Measurements from ENCODE around the gene ZNF71.

Gene ZNF71

DNA sequence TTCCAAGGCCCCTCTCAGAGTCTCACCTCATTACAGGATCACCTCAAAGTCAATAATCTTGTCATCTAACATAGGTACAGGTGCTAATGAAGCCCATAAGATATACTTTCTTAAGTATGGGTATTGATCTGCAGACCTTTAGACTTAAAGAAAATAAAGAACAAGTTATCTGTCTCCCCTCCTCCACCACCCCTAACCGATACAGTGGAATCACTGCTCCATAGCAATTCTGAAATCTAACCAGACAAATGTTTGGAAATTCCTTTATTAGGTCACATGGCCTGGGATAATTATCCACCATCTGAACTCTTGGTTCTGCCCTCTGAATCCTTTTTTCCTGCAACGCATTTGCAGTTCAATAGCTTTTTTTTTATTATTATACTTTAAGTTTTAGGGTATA lies 32.3 kb upstream of the ZNF71 start:
- H3K4me1 ChIP-seq (ENCODE audit: low read length), result no peaks in the 10 kb centered on the region

DNA sequence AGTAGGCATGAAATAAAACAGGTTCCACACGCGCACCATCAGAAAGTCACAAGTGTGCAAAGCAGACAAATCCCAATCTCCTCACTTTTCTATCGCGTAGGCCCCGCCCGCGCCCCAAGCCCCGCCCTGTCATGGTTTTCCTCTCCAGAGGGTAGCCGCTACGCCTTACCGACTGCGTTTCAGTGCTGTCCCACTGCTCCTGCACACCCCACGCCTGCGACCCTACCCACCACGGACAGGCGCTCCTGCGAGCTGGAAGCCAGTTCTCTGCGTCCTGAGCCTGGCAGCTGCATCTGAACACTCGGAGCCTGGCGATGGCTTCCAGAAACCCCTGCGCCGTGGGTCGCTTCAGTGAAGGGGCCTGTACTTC lies 28.2 kb upstream of the ZNF71 start:
- Histone ChIP-seq H3K4me2 (ENCODE audit: low read depth, low read length) (no peak overlapping the region; the same call in 1 of the 2 replicates), H3K27me3 (replicated peaks; ENCODE audit: insufficient read depth, low read length) (no peaks in the 10 kb centered on the region), H3K36me3 (replicated peaks; ENCODE audit: insufficient read depth, low read length) (no peaks in the 10 kb centered on the region), H3K4me1 (ENCODE audit: low read length) (no peaks in the 10 kb centered on the region), H3F3A (ENCODE audit: insufficient read depth, low read length) (no peaks in the 10 kb centered on the region), H3K9me2 (replicated peaks; ENCODE audit: insufficient read depth, low read length) (no peaks in the 10 kb centered on the region), H4K20me1 (ENCODE audit: insufficient read depth, low read length) (no peaks in the 10 kb centered on the region), H3K4me3 (ENCODE audit: low read length) (peak overlapping the region; percentile 52), H3K79me2 (ENCODE audit: low read length) (no peaks in the 10 kb centered on the region), H3K9ac (ENCODE audit: low read length) (no peak overlapping the region), H3K27ac (ENCODE audit: low read length) (no peak overlapping the region), H2AFZ (ENCODE audit: low read length) (peak overlapping the region; percentile 61; the same call in 1 of the 2 replicates), H3K9me3 (replicated peaks; ENCODE audit: insufficient read depth, low read length) (no peaks in the 10 kb centered on the region)
- no peak for DNase-seq
- TF ChIP-seq, protein P1, sequence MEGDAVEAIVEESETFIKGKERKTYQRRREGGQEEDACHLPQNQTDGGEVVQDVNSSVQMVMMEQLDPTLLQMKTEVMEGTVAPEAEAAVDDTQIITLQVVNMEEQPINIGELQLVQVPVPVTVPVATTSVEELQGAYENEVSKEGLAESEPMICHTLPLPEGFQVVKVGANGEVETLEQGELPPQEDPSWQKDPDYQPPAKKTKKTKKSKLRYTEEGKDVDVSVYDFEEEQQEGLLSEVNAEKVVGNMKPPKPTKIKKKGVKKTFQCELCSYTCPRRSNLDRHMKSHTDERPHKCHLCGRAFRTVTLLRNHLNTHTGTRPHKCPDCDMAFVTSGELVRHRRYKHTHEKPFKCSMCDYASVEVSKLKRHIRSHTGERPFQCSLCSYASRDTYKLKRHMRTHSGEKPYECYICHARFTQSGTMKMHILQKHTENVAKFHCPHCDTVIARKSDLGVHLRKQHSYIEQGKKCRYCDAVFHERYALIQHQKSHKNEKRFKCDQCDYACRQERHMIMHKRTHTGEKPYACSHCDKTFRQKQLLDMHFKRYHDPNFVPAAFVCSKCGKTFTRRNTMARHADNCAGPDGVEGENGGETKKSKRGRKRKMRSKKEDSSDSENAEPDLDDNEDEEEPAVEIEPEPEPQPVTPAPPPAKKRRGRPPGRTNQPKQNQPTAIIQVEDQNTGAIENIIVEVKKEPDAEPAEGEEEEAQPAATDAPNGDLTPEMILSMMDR (IDR thresholded peaks at IDR 0.05; ENCODE audit: low read length), result no peak
- no peak for TF ChIP-seq EZH2 (optimal IDR thresholded peaks at IDR 0.05; ENCODE audit: low read depth, low read length)
- no peak for TF ChIP-seq EZH2phosphoT487 (IDR thresholded peaks at IDR 0.05; ENCODE audit: low read length)

More for the DNA sequence above, 32.3 kb upstream of the ZNF71 start:
- no peak for DNase-seq
- H3K9ac ChIP-seq (ENCODE audit: low read length), result no peak overlapping the region
- H3K27ac ChIP-seq (ENCODE audit: low read length), result no peak overlapping the region
- H3K27me3 ChIP-seq (replicated peaks; ENCODE audit: insufficient read depth, low read length), result no peaks in the 10 kb centered on the region
- no peaks in the 10 kb centered on the region for H3K36me3 ChIP-seq (replicated peaks; ENCODE audit: insufficient read depth, low read length)
- H2AFZ ChIP-seq (ENCODE audit: low read length), result no peak overlapping the region
- no peaks in the 10 kb centered on the region for H3K9me2 ChIP-seq (replicated peaks; ENCODE audit: insufficient read depth, low read length)
- TF ChIP-seq EZH2 (optimal IDR thresholded peaks at IDR 0.05; ENCODE audit: low read depth, low read length), result no peak
- no peak for TF ChIP-seq EZH2phosphoT487 (IDR thresholded peaks at IDR 0.05; ENCODE audit: low read length)
- TF ChIP-seq, protein P1 (IDR thresholded peaks at IDR 0.05; ENCODE audit: low read length), result no peak
- no peak overlapping the region for H3K4me2 ChIP-seq (ENCODE audit: low read depth, low read length)
- no peaks in the 10 kb centered on the region for H4K20me1 ChIP-seq (ENCODE audit: insufficient read depth, low read length)
- H3K79me2 ChIP-seq (ENCODE audit: low read length), result no peaks in the 10 kb centered on the region
- H3K9me3 ChIP-seq (replicated peaks; ENCODE audit: insufficient read depth, low read length), result no peaks in the 10 kb centered on the region
- no peaks in the 10 kb centered on the region for H3F3A ChIP-seq (ENCODE audit: insufficient read depth, low read length)
- no peak overlapping the region for H3K4me3 ChIP-seq (ENCODE audit: low read length)

DNA sequence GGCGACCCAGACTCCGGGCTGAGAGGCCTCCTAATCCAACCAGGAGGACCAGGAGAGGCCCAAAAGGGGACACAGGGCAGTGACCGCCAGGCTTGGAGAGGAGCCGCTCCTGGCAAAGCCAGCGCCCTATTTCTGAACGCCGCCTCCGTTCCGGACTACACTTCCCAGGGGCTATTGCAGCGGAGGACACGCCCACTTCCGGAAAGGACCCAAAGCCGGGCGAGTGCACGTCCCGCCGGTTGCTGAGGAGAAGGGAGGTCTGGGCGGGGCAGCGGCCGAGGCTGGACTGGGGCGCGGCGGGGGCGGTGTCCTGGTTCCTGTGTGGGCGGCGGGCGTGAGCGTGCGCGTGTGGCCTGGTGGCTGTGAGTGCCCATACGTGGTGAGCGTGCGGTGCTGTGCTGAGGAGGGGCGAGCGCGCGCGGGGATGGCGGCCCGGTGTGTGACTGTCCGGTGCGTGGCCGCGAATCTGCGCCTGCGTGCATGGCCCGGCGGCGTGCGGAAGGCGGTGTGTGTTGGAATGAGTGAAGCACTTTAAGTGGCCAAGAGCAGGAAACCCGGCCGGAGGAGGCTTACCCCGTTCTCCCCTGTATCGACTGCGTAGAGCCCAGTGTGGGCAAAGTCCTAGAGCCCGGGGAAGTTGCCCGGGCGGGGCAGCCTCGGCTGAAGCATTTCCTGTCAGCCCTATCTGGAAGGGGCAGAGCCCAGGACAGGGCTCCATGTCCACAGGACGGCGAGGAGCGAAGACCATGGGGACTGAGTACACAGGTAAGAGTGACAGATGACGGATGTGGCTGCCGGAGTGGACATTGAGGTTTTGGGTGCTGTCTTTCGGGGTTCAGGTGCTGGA lies 27.6 kb upstream of the ZNF71 start, which contains the start of gene ZNF470:
TSS of gene ZNF470 (plus strand) at position 195 of the 847 bp plus-strand sequence. CDS start 2,844 bp downstream, outside the sequence.
- Histone ChIP-seq H3K9ac (ENCODE audit: low read length) (no peak within 1 kb of the TSS), H3K4me2 (ENCODE audit: low read depth, low read length) (no peak within 1 kb of the TSS; the same call in 1 of the 2 replicates), H3K27me3 (replicated peaks; ENCODE audit: insufficient read depth, low read length) (no peaks in the 10 kb centered on the region), H3F3A (ENCODE audit: insufficient read depth, low read length) (no peaks in the 10 kb centered on the region), H4K20me1 (ENCODE audit: insufficient read depth, low read length) (no peaks in the 10 kb centered on the region), H3K4me3 (ENCODE audit: low read length) (peak within 1 kb of the TSS; percentile 52), H2AFZ (ENCODE audit: low read length) (peak within 1 kb of the TSS; percentile 61; the same call in 1 of the 2 replicates), H3K79me2 (ENCODE audit: low read length) (no peaks in the 10 kb centered on the region), H3K36me3 (replicated peaks; ENCODE audit: insufficient read depth, low read length) (no peaks in the 10 kb centered on the region), H3K27ac (ENCODE audit: low read length) (no peak within 1 kb of the TSS), H3K4me1 (ENCODE audit: low read length) (no peaks in the 10 kb centered on the region), H3K9me2 (replicated peaks; ENCODE audit: insufficient read depth, low read length) (no peaks in the 10 kb centered on the region), H3K9me3 (replicated peaks; ENCODE audit: insufficient read depth, low read length) (no peaks in the 10 kb centered on the region)
- DNase-seq, result peak; percentile 19
- TF ChIP-seq EZH2phosphoT487 (IDR thresholded peaks at IDR 0.05; ENCODE audit: low read length) (no peak), EZH2 (optimal IDR thresholded peaks at IDR 0.05; ENCODE audit: low read depth, low read length) (no peak)
- TF ChIP-seq, protein P1 (IDR thresholded peaks at IDR 0.05; ENCODE audit: low read length), result no peak
